HUES6 (cell line): Measurements from ENCODE around the gene CLEC3A.
A peak's percentile ranks its signal among the peaks of the same experiment; 100 is the strongest.

Experiments used
- H3K27ac ChIP-seq: 2 replicates; pipeline ENCODE4 v1.7.0; 2013; ENCODE audit warnings: low read depth, mild to moderate bottlenecking, low read length, inconsistent platforms
- H3K27me3 ChIP-seq: 2 replicates; pipeline ENCODE4 v1.6.1; 2013; ENCODE audit warnings: low read length; ENCODE audit not compliant: control insufficient read depth, insufficient read depth
- H3K36me3 ChIP-seq: 2 replicates; pipeline ENCODE4 v1.6.1; 2013; ENCODE audit warnings: low read length; ENCODE audit not compliant: control insufficient read depth, insufficient read depth
- H3K4me1 ChIP-seq: 2 replicates; pipeline ENCODE4 v1.6.1; 2013; ENCODE audit warnings: low read length; ENCODE audit not compliant: control insufficient read depth, insufficient read depth
- H3K4me3 ChIP-seq: 2 replicates; pipeline ENCODE4 v1.5.1; 2013; ENCODE audit warnings: low read depth, low read length
- H3K9ac ChIP-seq: one replicate; pipeline ENCODE4 v1.6.1; 2013; ENCODE audit warnings: mild to moderate bottlenecking, low read length
- H3K9me3 ChIP-seq: 2 replicates; pipeline ENCODE4 v1.6.1; 2013; ENCODE audit warnings: low read depth, low read length; ENCODE audit not compliant: control insufficient read depth, insufficient read depth

Gene CLEC3A

DNA sequence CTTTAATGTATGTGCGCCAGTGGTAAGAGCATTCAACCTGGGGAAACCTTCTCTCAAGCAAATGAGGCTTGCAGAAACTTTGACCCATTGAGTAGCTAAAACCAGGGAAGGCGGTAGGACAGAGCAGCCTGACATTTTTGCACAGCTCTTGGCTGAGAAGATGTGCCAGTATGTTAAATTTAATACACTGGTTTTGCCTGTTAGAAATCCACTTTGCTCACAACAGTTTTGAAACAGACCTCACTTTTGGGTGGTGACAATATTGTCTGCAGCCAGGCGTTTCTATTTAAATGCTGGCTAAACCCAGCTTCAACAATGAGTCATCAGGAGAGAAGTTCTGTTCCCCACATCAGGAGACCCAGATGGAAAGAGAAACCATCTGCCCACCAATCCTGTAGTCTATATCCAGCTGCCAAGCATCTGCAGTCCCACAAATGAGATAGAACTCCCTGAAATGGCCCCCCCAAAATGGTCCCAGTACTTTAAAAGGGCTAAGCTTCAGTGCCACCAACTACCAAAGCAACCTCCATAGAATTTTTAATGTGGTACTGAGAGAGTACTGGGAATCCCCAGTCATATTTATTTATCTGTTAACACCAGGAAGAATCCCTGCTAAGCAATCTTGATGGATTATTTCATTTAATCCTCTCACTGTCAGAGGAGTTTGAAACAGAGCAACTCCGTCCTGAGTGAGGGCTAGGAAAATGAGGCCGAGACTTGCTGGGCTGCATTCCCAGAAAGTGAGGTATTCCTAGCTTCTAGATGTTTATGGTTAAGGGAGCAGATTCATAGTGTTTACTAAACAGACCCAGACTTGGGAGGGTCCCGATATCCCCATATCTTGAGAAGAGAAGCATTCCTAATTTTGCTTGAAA lies 29.0 kb upstream of the CLEC3A start:
- peaks cover 31% of the 10 kb centered on the region for H3K9me3 ChIP-seq
- peak overlapping the region; percentile 90 for H3K9ac ChIP-seq
- H3K4me3 ChIP-seq = peak overlapping the region; percentile 5; the same call in 1 of the 2 replicates
- H3K36me3 ChIP-seq = 0 out of 2 replicates have a peak, but pooled peaks cover 3% of the 10 kb centered on the region
- no peaks in the 10 kb centered on the region for H3K27me3 ChIP-seq
- peak overlapping the region; percentile 99 for H3K27ac ChIP-seq
- H3K4me1 ChIP-seq = peaks cover 42% of the 10 kb centered on the region

DNA sequence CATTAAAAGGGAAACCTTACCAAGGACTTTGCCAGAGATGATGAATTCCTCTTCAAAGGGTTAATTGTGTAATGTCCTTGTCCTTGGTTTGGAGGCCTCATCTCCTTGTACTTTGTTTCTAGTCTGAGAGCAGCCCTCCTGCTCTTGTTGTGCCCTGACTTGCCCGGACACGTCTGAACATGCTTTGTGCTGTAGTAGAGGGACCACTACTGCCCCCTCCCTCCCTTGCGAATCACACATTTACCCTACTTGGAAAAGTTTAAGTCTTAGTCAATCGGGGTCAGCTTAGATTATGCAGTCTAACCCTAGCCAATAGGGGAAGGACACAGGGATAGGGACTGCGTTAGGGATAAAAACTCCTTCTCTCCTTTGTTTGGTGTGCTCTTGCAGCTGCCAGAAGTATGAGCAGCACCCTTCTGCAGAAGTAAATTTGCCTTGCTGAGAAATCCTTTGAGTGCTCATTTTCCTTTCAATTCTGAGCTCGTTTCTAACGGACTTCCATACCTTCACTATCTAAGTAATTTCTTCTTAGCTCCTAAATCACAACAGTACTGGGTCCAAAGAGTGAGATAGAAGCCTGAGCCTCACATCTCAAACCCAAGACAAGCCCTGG lies 26.4 kb upstream of the CLEC3A start:
- Histone ChIP-seq H3K4me3 (no peak overlapping the region), H3K9me3 (peaks cover 52% of the 10 kb centered on the region), H3K9ac (no peak overlapping the region), H3K4me1 (peaks cover 30% of the 10 kb centered on the region), H3K36me3 (0 out of 2 replicates have a peak, but pooled peaks cover 3% of the 10 kb centered on the region), H3K27me3 (no peaks in the 10 kb centered on the region), H3K27ac (peak overlapping the region; percentile 99; the same call in 1 of the 2 replicates)

DNA sequence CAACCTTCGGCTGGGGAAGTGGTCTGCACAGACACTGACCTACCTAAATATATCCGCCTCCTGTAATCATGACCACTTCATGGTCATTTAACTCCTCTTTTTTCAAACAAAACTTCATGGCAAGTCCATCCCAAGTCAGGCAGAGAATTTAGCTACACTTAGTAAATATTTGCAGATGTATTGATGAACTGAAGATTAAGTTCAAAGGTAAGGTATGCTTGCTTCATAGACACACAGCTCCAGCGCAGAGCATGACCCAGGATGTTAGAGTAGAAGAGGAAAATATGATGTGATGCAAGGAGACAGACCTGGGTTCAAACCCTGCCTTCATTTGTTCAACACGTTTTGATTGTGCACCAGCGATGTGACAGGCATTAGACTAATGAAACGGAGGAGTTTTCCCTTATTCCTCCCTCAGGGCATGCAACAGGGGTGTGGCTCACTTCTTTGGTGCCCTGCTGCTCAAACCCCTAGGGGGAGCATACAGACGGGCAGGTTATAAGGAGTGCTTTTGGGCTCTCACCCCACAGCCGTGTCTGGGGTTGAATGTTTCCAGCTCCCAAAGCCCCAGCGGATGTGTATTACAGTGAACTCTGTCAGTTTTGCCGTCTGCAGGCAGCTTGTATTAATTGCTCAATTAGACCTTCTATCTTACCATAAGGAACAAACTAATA lies 23.9 kb upstream of the CLEC3A start:
- Histone ChIP-seq H3K4me3 (no peak overlapping the region), H3K9me3 (peaks cover 52% of the 10 kb centered on the region), H3K9ac (no peak overlapping the region), H3K27me3 (no peaks in the 10 kb centered on the region), H3K36me3 (0 out of 2 replicates have a peak, but pooled peaks cover 3% of the 10 kb centered on the region), H3K27ac (no peak overlapping the region), H3K4me1 (peaks cover 16% of the 10 kb centered on the region)

DNA sequence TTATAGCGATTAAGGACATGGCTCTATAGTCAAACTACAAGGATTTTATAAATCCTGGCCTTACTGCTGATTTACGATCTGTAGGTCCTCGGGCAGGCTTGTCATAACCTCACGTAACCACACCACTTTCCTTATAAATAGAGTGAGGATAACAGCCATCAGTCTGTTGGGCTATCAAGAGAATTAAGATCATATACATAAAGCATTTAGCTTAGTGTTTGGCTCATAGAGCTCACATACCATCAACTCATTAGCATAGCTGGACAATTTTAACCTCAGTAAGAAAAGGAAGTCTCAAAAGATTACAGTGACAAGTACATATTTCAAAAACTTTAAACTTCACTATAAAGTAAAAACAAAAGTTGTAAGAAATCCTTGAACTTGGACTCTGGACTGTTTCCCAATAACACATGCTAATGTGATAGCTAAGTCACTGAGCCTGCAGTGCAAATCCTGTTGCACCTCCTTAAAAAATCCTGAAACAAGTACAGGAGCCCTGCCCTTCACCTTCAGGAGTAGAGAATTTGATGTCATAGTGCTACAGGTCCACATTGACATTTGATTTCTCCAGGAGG lies 20.8 kb upstream of the CLEC3A start:
- H3K4me1 ChIP-seq = peaks cover 7% of the 10 kb centered on the region
- H3K9ac ChIP-seq = no peak overlapping the region
- 0 out of 2 replicates have a peak, but pooled peaks cover 3% of the 10 kb centered on the region for H3K36me3 ChIP-seq
- no peak overlapping the region for H3K4me3 ChIP-seq
- no peaks in the 10 kb centered on the region for H3K27me3 ChIP-seq
- H3K27ac ChIP-seq = no peak overlapping the region
- peaks cover 35% of the 10 kb centered on the region for H3K9me3 ChIP-seq

DNA sequence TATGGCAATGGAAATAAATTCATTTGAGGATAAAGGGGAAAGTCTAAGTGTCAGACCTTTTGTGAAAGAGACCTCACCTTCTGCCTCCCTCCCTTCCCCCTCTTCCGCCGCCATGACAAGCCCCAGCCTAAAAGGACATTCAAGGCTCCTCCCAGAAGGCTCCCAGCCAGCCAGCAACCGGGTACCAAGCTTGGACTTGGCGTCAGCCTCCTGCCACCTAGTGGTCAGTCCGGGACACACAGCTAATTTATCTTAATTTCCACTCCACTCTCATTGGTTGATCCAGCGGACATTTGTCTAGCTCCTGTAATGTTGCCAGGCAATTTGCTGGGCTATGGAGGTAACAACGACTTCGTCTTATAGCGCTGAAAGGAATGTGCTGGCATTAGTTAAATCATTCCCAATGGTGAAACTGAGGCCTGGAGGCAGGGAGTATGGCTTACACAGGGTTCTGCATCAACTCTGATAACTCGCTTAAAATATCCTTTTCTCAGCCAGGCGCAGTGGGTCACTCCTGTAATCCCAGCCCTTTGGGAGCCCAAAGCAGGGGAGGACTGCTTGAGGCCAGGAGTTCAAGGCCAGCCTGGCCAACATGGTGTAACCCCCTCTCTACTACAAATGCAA lies 19.3 kb upstream of the CLEC3A start:
- Histone ChIP-seq H3K36me3 (no peaks in the 10 kb centered on the region), H3K27ac (no peak overlapping the region), H3K9ac (no peak overlapping the region), H3K9me3 (peaks cover 24% of the 10 kb centered on the region), H3K27me3 (no peaks in the 10 kb centered on the region), H3K4me1 (peaks cover 7% of the 10 kb centered on the region), H3K4me3 (no peak overlapping the region)

DNA sequence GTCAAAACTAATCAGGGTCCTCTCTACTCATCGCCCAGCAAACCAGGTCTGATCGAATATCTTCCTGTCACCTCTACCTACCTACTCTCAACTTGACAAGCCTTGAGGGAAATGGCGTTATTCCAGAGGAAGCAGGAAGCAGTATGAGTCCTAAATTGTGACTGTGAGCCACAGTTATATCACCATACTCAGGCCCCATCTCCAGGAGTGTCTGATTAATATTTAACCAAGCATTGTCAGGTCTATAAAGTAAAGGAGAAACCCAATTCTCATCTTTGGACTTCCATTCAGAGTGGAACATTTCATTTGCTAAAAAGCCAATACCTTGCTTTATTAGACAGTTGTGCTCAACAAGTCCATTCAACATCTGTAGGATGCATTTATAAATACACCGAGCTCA lies 17.8 kb upstream of the CLEC3A start:
- Histone ChIP-seq H3K4me1 (peaks cover 7% of the 10 kb centered on the region), H3K27me3 (no peaks in the 10 kb centered on the region), H3K36me3 (no peaks in the 10 kb centered on the region), H3K9me3 (peaks cover 11% of the 10 kb centered on the region; the same call in 1 of the 2 replicates), H3K27ac (no peak overlapping the region), H3K4me3 (no peak overlapping the region), H3K9ac (no peak overlapping the region)

DNA sequence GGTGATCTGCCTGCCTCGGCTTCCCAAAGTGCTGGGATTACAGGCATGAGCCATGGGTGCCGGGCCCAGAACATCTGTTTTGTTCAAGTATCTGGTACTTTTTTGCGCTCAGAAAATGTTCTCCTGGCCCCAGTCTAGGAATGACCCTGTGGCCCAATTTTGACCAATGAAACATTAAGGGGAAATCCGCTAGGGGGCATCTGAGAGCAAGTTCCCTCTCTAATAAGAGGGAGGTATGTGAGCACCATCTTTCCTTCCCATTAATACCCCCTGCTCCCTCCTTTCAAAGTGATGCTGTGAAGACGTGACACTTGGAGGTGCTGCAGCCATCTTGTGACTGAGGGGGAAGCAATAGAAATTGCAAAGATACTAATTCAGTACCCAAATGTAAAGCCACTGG lies 16.5 kb upstream of the CLEC3A start:
- no peaks in the 10 kb centered on the region for H3K36me3 ChIP-seq
- no peak overlapping the region for H3K27ac ChIP-seq
- no peaks in the 10 kb centered on the region for H3K27me3 ChIP-seq
- H3K9ac ChIP-seq = no peak overlapping the region
- H3K9me3 ChIP-seq = no peaks in the 10 kb centered on the region
- no peak overlapping the region for H3K4me3 ChIP-seq
- peaks cover 7% of the 10 kb centered on the region for H3K4me1 ChIP-seq

DNA sequence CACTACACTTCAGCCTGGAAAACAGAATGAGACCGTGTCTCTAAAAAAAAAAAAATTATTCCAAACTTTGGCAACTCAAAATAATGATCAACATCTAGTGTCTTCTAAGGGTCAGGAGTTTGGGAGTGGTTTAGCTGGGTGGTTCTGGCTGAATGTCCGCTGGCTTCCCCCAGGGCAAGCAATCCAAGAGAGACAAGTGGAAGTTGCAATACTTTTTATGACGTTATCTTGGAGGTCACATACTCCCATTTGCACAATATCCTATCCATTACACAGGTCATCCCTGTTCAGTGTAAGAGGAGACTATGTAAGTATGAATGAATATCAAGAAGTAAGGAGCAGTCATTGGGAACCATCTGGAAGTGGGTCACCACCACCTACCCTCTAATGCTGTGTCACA lies 15.2 kb upstream of the CLEC3A start:
- no peak overlapping the region for H3K9ac ChIP-seq
- H3K27me3 ChIP-seq = no peaks in the 10 kb centered on the region
- H3K4me3 ChIP-seq = no peak overlapping the region
- H3K4me1 ChIP-seq = peaks cover 7% of the 10 kb centered on the region
- no peaks in the 10 kb centered on the region for H3K9me3 ChIP-seq
- no peak overlapping the region for H3K27ac ChIP-seq
- no peaks in the 10 kb centered on the region for H3K36me3 ChIP-seq

DNA sequence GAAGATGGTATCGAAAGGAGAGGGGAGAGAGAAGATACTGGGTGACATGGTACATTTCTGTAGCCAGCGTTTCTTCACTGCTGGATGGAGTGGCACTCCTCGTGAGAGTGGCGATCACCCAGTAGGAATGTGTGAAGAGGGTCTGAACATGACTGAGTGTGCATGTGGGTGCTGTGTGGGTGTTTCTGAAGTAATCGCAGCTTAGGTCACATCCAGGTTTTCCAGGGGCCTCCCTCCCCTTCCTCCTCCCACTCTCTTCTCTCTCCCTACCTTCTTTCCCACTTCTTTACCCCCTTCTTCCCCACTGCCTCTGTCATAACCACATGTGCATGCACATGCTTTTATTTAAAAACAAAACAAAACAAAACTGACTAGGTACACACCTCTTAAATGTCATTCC lies 1.8 kb downstream of the CLEC3A start:
- Histone ChIP-seq H3K4me1 (peaks cover 10% of the 10 kb centered on the region; the same call in 1 of the 2 replicates), H3K27me3 (no peaks in the 10 kb centered on the region), H3K36me3 (no peaks in the 10 kb centered on the region), H3K9me3 (no peaks in the 10 kb centered on the region), H3K4me3 (no peak overlapping the region), H3K27ac (no peak overlapping the region), H3K9ac (no peak overlapping the region)

DNA sequence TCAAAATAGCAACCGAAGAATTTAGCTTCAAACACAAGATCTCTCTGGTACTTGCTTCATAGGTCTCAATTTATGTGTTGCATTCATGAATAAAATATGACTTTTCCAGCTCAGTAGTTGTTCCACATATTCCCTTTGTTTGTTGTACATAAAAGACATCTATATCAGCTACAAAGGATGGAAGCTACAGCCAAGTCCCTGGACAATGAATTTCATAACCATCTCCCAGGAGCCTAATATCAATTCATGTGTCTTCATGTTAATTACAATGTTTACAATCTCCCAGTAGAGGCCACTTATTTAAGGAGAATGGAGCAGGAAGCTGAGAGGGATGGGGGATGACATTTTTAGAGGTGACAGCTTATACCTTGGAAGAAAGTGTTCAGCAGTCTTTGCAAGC lies 3.3 kb downstream of the CLEC3A start:
- Histone ChIP-seq H3K27me3 (no peaks in the 10 kb centered on the region), H3K36me3 (no peaks in the 10 kb centered on the region)

More for the DNA sequence above, 3.3 kb downstream of the CLEC3A start:
- no peaks in the 10 kb centered on the region for H3K9me3 ChIP-seq
- no peak overlapping the region for H3K4me3 ChIP-seq
- H3K27ac ChIP-seq = no peak overlapping the region
- H3K4me1 ChIP-seq = peaks cover 10% of the 10 kb centered on the region; the same call in 1 of the 2 replicates
- no peak overlapping the region for H3K9ac ChIP-seq
